Frontal cortex (tissue), 4 donors: ENCODE results near the gene SLC22A3. TPM values are rescaled to one million over a fixed set of nuclear protein-coding genes. Genes with fewer than 3 reads are reported as not detected.

Experiments
- DNase-seq, 2 donors: peaks; one replicate each; pipeline ENCODE4 v3.0.0; 2012; ENCODE audit warnings: low spot score in 2 of 2
- FAIRE-seq: peaks from 2 replicates; lab custom pipeline; 2012; peaks lifted over from hg19 to GRCh38; lab: Jason Lieb, UNC
- total RNA-seq: library from RNA; depleted of rRNA; stranded (reverse); fragments of >200 nt; gene quantifications from one replicate; pipeline ENCODE4 v1.2.3, GENCODE V29; 2014
- donor health status: control.
- donor health status: control.
- donor health status: control.

SLC22A3 gene
- total RNA-seq, 1 donor from 2014 or later, result 3.3 TPM

DNA sequence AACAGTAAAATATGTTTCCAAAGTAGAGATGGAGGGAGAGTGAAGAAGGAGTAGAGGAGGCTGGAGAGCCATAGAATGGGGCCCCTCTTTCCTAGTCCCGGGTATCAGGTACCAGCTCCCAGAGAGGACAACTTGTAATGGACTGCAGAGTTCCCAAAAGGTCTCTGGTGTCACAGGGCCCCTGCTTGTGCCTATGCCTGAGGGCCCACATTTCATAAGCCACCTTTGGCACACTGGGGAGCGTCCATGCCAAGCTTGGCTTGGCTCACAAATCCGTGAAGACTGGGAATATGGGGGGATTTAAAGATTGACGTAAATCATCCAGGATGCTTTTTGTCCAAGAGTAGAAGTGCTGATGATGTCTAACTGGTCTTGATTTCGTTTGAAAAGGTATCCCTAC is 16.4 kb upstream of the SLC22A3 start:
- DNase-seq (no peak), FAIRE-seq (no peak)

- no peak for DNase-seq
- no peak for FAIRE-seq
Observed at GRCh38 chr6:160333101-160333500, 15.1 kb upstream of the SLC22A3 start.

- DNase-seq (no peak), FAIRE-seq (no peak)
Observed at GRCh38 chr6:160333841-160334240, 14.3 kb upstream of the SLC22A3 start.

- no peak for FAIRE-seq
Observed at GRCh38 chr6:160336200-160336599, 12.0 kb upstream of the SLC22A3 start.

GRCh38 chr6:160337301-160337700 is 10.9 kb upstream of the SLC22A3 start:
- DNase-seq (no peak), FAIRE-seq (no peak)

More at GRCh38 chr6:160336200-160336599, 12.0 kb upstream of the SLC22A3 start:
- no peak for DNase-seq

DNA sequence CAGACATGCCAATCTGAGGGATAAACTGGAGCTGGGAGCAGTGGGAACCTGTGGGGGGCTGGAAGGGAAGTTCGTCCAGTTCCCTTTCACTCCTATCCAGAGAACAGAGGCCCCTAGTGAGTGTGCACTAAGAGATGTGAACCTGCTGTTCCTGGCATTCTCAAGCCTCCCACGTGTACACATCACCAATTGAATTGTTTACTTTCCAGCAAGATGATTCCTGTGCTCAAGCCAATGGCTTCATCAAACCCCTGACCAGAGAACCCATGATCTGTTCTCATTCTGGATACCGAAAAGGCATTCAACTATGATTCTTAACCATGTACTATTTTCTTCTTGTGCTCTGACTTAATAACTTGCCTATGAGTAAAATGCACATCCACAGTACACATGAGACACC is 10.2 kb upstream of the SLC22A3 start:
- FAIRE-seq (no peak), DNase-seq (no peak)

- DNase-seq, result no peak
- no peak for FAIRE-seq
Observed at GRCh38 chr6:160343144-160343543, 5.0 kb upstream of the SLC22A3 start.

- DNase-seq, result no peak
- FAIRE-seq, result no peak
Observed at GRCh38 chr6:160344271-160344670, 3.9 kb upstream of the SLC22A3 start.

GRCh38 chr6:160347259-160348222 is 637 bp upstream of the SLC22A3 start:
- no peak for FAIRE-seq

GRCh38 chr6:160349020-160349441 is 853 bp downstream of the SLC22A3 start:
- FAIRE-seq, result no peak
- DNase-seq, result no peak

More at GRCh38 chr6:160347259-160348222, 637 bp upstream of the SLC22A3 start:
- DNase-seq, result no peak

GRCh38 chr6:160349814-160350350 is 1.7 kb downstream of the SLC22A3 start:
- DNase-seq, result no peak
- FAIRE-seq, result no peak

DNA sequence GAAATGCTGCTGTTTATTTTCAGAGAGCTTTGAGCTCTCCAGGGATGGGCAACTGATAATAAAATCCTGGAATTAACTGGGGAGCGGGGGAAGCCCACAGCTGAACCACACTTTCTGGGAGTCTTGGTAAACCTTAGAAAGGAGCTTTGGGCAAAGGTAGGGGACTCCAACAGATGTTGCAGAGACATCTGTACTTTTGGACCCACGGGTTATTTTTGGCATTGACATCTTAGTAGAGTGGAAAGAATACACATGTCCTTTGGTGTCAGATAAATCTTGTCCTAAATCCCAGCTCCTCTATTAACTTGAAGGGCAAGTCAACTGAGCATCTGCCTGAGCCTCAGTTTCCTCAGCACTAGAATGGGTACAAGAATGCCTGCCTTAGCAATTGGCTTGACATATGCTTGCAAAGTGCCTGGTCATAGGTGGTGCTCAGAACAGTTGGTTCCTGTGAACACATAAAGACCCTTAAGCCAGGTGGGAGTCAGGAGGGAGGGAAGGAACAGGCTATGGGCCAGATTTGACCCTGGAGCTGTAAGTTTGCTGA is 5.8 kb downstream of the SLC22A3 start:
- no peak for DNase-seq
- no peak for FAIRE-seq

- DNase-seq (no peak), FAIRE-seq (no peak)
Observed at GRCh38 chr6:160355001-160355400, 6.8 kb downstream of the SLC22A3 start.

GRCh38 chr6:160356074-160356744 is 8.0 kb downstream of the SLC22A3 start:
- FAIRE-seq (no peak), DNase-seq (no peak)

DNA sequence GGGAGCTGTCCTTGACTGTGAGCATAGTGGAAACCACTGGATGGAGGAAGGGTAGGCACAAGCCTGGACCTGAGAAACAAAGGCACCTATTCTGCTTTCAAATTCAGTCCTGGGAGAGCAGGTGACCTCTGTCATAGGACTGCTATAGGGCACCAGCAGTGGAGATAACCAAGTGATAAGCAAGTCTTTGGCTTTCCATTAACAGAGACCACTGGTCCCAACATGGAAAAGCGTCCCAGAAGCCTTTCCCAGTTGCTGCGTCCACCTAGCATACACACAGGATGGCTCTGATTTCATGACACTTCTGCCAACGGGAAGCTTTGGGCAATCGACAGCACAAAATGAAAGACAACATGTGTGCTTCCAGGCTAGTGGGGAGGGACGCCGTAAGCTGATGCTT is 8.9 kb downstream of the SLC22A3 start:
- FAIRE-seq (no peak), DNase-seq (no peak)

- no peak for DNase-seq
- FAIRE-seq, result no peak
Observed at GRCh38 chr6:160358225-160359119, 10.3 kb downstream of the SLC22A3 start.

DNA sequence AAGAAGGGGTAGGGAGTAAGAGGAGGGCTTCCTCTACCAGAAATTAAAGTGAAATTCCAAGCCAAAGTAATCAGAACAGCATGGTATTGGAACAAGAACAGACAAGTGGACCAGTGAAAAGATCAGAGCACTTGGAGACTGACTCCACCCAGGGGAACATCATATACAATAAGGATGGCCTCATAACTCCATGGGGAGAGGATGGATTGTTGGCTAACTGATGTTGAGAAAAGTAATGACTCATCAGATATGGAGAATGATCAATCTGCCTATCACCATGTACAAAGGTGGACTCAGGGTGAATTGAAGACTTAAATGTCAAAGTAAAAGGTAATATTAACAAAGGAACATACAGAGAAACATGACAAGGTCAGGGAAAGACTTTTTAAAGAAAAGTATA is 12.8 kb downstream of the SLC22A3 start:
- FAIRE-seq, result no peak
- no peak for DNase-seq

GRCh38 chr6:160362556-160362955 is 14.4 kb downstream of the SLC22A3 start:
- no peak for FAIRE-seq
- no peak for DNase-seq
